MM.1S (cell line): ENCODE measurements around the gene NR1H3.

Experiments used
- EZH2 ChIP-seq: fragments of 300-600 bp; sonication (generic); optimal IDR thresholded peaks from 2 replicates; pipeline ENCODE3; 2017; ENCODE audit warnings: low read depth, mild to moderate bottlenecking, antibody characterized with exemption, low read length, mixed read lengths
- TF ChIP-seq, protein P1 (sequence below): fragments of 300-600 bp; sonication (generic); IDR thresholded peaks from 2 replicates; pipeline ENCODE4 v1.5.1; 2016; ENCODE audit warnings: antibody characterized with exemption, low read length, mixed read lengths

GRCh38 chr11:47282462-47282861, 24.7 kb downstream of the NR1H3 start:
- TF ChIP-seq, protein P1, sequence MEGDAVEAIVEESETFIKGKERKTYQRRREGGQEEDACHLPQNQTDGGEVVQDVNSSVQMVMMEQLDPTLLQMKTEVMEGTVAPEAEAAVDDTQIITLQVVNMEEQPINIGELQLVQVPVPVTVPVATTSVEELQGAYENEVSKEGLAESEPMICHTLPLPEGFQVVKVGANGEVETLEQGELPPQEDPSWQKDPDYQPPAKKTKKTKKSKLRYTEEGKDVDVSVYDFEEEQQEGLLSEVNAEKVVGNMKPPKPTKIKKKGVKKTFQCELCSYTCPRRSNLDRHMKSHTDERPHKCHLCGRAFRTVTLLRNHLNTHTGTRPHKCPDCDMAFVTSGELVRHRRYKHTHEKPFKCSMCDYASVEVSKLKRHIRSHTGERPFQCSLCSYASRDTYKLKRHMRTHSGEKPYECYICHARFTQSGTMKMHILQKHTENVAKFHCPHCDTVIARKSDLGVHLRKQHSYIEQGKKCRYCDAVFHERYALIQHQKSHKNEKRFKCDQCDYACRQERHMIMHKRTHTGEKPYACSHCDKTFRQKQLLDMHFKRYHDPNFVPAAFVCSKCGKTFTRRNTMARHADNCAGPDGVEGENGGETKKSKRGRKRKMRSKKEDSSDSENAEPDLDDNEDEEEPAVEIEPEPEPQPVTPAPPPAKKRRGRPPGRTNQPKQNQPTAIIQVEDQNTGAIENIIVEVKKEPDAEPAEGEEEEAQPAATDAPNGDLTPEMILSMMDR = no peak
- TF ChIP-seq EZH2 = no peak
